Adrenal gland (tissue), 5 donors: ENCODE data around the gene BIN2.
"Not testable (repeated sequence)": the region's sequence is repeated elsewhere in the genome, so short reads cannot be mapped to it uniquely, and the experiment has no call there.

Experiments
- POLR2A ChIP-seq, 2 donors: fragments of 450-650 bp; IDR thresholded peaks; one replicate each; pipeline ENCODE4 v1.6.1; 2017; ENCODE audit warnings: antibody characterized with exemption in 2 of 2, mild to moderate bottlenecking in 2 of 2, moderate library complexity in 1 of 2
- TF ChIP-seq, protein P1 (sequence below), 6 experiments: fragments of 450-650 bp in 4 of 6; fragments of 200-600 bp in 2 of 6; sonication (generic) in 1 of 6; IDR thresholded peaks; 1 replicate in 5 of 6; 2 replicates in 1 of 6; pipeline versions ENCODE4 v1.5.1 to v1.8.0; 2016 to 2021; ENCODE audit warnings: antibody characterized with exemption in 6 of 6, mild to moderate bottlenecking in 2 of 6, moderate library complexity in 1 of 6
- donor health status: DM: no; HTN: no; CAD: no.

DNA sequence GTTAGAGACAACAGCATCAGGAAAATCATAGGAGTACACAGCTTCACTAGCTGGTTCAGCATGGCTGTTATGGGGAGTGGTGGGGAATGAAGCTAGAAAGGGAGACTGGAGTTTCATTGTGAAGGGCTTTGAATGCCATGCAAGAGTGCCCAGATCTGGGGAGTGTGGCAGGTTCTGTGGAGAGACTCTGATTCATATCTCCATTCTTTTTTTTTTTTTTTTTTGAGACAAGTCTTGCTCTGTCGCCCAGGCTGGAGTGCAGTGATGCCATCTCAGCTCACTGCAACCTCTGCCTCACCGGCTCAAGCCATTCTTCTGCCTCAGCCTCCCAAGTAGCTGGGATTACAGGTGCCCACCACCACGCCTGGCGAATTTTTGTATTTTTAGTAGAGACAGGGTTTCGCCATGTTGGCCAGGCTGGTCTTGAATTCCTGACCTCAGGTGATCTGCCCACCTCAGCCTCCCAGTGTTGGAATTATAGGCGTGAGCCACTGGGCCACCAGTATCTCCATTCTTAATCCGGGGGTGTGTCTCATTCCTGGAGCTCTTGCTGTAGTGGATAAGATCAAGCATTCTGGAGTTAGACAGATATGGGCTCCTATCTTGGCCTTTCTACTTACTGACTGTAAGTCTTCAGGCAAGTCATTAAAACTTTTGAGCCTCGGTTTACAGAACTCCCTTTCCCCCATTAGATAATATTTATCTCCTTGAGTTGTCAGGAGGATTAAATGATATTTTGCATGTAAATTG is 5.7 kb downstream of the BIN2 start:
- TF ChIP-seq, protein P1, sequence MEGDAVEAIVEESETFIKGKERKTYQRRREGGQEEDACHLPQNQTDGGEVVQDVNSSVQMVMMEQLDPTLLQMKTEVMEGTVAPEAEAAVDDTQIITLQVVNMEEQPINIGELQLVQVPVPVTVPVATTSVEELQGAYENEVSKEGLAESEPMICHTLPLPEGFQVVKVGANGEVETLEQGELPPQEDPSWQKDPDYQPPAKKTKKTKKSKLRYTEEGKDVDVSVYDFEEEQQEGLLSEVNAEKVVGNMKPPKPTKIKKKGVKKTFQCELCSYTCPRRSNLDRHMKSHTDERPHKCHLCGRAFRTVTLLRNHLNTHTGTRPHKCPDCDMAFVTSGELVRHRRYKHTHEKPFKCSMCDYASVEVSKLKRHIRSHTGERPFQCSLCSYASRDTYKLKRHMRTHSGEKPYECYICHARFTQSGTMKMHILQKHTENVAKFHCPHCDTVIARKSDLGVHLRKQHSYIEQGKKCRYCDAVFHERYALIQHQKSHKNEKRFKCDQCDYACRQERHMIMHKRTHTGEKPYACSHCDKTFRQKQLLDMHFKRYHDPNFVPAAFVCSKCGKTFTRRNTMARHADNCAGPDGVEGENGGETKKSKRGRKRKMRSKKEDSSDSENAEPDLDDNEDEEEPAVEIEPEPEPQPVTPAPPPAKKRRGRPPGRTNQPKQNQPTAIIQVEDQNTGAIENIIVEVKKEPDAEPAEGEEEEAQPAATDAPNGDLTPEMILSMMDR (IDR thresholded peaks at IDR 0.05): not testable (repeated sequence)
- TF ChIP-seq POLR2A (IDR thresholded peaks at IDR 0.05): not testable (repeated sequence)
